Parathyroid adenoma (tissue), 2 donors: ENCODE measurements around the gene NACC1.

Experiments
- H2AFZ ChIP-seq: fragments of 300-600 bp; sonication (generic); one replicate; pipeline ENCODE4 v1.7.0; 2017; ENCODE audit warnings: antibody characterized with exemption, mild to moderate bottlenecking
- H3K27ac ChIP-seq: fragments of 300-600 bp; sonication (generic); one replicate; pipeline ENCODE4 v1.7.0; 2017
- H3K27me3 ChIP-seq: fragments of 300-600 bp; sonication (generic); one replicate; pipeline ENCODE4 v1.7.0; 2017; ENCODE audit warnings: low read length; ENCODE audit not compliant: control insufficient read depth, insufficient read depth
- H3K36me3 ChIP-seq: fragments of 300-600 bp; sonication (generic); one replicate; pipeline ENCODE4 v1.7.0; 2017; ENCODE audit warnings: low read length; ENCODE audit not compliant: control insufficient read depth, insufficient read depth
- H3K4me1 ChIP-seq: fragments of 300-600 bp; sonication (generic); one replicate; pipeline ENCODE4 v1.7.0; 2017; ENCODE audit warnings: control low read depth
- H3K4me2 ChIP-seq: fragments of 300-600 bp; sonication (generic); one replicate; pipeline ENCODE4 v1.7.0; 2017; ENCODE audit warnings: low read length
- H3K4me3 ChIP-seq: fragments of 300-600 bp; sonication (generic); one replicate; pipeline ENCODE4 v1.7.0; 2017; ENCODE audit warnings: low read depth, low read length
- H3K79me2 ChIP-seq: fragments of 300-600 bp; sonication (generic); one replicate; pipeline ENCODE4 v1.7.0; 2017; ENCODE audit warnings: control low read depth
- H3K9ac ChIP-seq: fragments of 300-600 bp; sonication (generic); one replicate; pipeline ENCODE4 v1.7.0; 2017; ENCODE audit warnings: mild to moderate bottlenecking
- H3K9me3 ChIP-seq: fragments of 300-600 bp; sonication (generic); one replicate; pipeline ENCODE4 v1.7.0; 2017; ENCODE audit warnings: low read length; ENCODE audit not compliant: control insufficient read depth
- TF ChIP-seq, protein P1 (sequence below): fragments of 300-600 bp; sonication (generic); IDR thresholded peaks from one replicate; pipeline ENCODE4 v1.7.0; 2017; ENCODE audit warnings: antibody characterized with exemption, mild to moderate bottlenecking
- donor health status: primary hyperparathyroidism.

NACC1 gene

DNA sequence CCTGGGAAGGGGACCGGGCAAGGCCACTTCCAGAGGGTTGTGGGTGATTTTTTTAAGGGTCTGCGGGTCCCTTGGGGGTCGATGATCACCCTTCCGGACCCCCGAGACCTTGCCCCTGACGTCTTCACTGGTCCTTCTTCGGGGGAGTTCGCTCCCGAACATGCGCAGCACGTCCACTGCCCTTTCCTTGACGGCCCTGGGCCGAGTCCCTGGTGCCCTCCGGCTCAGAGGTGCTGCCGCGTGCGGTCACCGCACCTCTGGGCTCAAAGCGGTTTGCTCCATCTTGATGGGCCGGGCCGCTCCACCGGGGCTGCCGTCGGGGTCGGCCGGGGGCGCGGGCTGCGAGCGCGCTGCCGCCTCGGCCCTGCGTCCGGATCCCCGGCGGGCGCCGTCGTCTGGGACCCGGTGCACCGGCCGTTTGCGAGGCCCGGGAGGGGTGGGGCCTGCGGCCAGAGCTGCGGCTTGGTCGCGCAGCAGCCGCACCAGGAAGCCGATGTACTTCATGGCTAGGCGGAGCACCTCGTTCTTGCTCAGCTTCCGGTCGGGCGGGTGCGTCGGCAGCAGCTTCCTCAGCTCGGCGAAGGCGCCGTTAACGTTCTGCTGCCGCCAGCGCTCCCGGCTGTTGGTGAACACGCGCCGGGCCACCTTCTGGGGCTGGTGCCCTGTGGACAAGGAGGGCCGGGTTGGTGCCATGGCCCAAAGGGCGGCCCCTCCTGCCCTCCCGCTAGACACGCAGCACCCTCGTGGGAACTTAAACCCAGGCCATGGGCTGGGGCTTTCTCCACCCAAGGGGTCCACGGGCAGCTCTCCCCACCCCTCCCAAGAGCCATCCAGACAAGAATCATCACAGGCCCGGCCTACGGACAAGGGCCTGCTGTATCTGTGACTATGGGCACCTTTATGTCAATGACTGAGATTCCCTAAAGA lies 18.7 kb upstream of the NACC1 start:
- Histone ChIP-seq H3K4me3 (no peak overlapping the region), H3K4me2 (no peak overlapping the region), H3K27me3 (no peaks in the 10 kb centered on the region), H3K9ac (no peak overlapping the region), H3K27ac (peak overlapping the region; percentile 51), H3K36me3 (no peaks in the 10 kb centered on the region), H2AFZ (peak overlapping the region; percentile 50), H3K9me3 (no peaks in the 10 kb centered on the region), H3K79me2 (no peaks in the 10 kb centered on the region), H3K4me1 (peaks cover 9% of the 10 kb centered on the region)
- TF ChIP-seq, protein P1, sequence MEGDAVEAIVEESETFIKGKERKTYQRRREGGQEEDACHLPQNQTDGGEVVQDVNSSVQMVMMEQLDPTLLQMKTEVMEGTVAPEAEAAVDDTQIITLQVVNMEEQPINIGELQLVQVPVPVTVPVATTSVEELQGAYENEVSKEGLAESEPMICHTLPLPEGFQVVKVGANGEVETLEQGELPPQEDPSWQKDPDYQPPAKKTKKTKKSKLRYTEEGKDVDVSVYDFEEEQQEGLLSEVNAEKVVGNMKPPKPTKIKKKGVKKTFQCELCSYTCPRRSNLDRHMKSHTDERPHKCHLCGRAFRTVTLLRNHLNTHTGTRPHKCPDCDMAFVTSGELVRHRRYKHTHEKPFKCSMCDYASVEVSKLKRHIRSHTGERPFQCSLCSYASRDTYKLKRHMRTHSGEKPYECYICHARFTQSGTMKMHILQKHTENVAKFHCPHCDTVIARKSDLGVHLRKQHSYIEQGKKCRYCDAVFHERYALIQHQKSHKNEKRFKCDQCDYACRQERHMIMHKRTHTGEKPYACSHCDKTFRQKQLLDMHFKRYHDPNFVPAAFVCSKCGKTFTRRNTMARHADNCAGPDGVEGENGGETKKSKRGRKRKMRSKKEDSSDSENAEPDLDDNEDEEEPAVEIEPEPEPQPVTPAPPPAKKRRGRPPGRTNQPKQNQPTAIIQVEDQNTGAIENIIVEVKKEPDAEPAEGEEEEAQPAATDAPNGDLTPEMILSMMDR, result no peak

DNA sequence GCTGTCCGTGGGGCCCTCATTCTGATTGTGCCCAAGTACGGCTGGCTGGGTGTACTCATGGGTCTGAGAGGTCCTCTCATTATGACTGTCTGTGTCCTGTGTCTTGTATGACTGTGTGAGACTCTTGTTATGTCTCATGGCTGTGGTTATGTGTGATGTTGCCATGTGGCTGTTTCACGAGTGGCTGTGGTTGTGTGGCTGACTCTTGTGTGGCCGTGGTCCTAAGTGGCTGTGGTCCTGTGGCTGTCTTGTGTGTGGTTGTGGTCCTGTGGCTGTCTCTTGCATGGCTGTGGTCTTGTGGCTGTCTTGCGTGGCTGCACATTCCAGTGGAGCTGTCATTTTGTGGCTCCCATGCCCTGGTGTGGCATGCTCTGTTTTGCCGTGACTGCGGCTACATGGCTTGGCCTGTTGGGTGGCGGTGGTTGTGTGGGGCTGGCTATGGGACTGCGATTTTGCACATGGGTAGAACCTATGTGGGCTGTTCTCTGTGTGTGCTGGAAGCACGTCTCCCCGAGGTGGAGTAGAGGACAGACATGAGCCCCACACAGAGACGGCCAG lies 18.0 kb upstream of the NACC1 start:
- no peaks in the 10 kb centered on the region for H3K27me3 ChIP-seq
- peaks cover 9% of the 10 kb centered on the region for H3K4me1 ChIP-seq
- no peak overlapping the region for H3K4me3 ChIP-seq
- no peak overlapping the region for H3K9ac ChIP-seq
- peak overlapping the region; percentile 51 for H3K27ac ChIP-seq
- TF ChIP-seq, protein P1, result no peak
- no peak overlapping the region for H3K4me2 ChIP-seq
- no peaks in the 10 kb centered on the region for H3K9me3 ChIP-seq
- no peak overlapping the region for H2AFZ ChIP-seq
- H3K36me3 ChIP-seq, result no peaks in the 10 kb centered on the region
- no peaks in the 10 kb centered on the region for H3K79me2 ChIP-seq

DNA sequence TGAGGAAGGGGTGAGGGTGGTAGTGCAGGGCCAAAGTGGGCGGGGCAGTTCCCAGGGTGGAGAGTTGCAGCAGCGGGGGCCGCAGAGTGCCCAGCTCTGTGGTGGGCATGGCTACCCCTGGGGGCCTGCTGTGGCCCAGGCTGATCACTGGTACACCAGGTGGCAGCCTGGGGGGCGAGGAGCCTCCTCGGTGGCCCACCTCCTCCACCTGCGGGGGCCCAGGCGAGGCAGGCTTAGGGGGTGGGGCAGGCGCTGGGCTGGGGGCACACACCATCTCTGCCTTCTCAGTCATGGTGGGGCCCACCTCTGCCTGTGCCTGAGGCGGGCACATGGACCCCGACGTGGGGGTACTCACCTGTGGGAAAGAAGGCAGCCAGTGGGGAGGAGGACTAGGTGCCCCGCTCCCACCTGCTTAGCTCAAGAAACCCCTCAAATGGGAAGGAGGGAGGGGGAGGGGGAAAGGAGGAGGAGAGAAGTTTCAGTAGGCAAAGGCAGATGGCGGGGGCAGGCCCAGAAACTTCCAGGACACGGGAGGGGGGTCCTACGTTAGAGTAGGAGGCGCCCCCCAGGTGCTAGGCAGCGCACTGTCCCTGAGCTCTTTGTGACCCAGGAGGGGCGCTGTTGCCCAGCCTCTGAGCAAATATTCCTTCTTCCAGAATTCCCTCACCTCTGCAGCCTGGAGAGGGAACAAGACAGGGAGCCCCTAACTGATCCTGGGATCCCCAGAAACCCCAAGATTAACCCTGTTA lies 17.0 kb upstream of the NACC1 start:
- Histone ChIP-seq H3K4me2 (no peak overlapping the region), H3K4me3 (no peak overlapping the region), H3K27ac (no peak overlapping the region), H3K4me1 (peaks cover 9% of the 10 kb centered on the region), H2AFZ (no peak overlapping the region), H3K79me2 (no peaks in the 10 kb centered on the region), H3K27me3 (no peaks in the 10 kb centered on the region), H3K9ac (no peak overlapping the region), H3K36me3 (no peaks in the 10 kb centered on the region), H3K9me3 (no peaks in the 10 kb centered on the region)
- TF ChIP-seq, protein P1, result no peak

DNA sequence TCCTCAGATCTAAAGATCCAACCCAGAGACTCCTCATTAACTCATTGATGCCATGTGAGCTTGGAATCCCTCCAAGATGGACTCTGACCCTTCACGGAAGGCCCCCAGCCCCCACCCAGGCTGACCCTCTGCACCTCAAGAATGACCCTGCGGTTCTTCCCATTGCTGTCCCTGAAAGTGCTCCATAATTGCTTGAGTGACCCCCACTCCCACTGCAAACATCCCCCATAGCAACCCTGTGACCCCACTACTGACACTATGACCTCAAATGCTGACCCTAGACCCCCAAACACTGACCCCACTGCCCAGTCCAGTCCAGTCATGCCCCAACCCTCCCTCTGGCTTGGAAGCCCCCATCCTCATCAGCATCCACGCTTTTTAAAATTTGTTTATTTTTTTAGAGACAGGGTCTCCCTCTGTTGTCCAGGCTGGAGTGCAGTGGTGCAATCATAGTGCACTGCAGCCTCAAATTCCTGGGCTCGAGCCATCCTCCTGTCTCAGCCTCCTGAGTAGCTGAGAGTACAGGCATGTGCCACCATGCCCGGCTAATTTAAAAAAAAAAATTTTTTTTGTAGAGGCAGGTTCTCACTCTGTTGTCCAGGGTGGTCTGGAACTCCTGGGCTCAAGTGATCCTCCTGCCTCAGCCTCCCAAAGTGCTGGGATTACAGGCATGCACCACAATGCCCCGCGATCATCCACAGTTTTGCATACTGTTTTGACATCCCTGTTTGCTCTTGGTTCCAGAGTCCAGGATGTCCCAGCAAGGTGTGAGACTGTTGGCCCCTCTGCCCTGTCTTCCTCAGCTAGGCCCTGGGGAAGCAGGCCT lies 16.3 kb upstream of the NACC1 start:
- Histone ChIP-seq H3K27me3 (no peaks in the 10 kb centered on the region), H3K4me3 (peak overlapping the region; percentile 29), H3K79me2 (no peaks in the 10 kb centered on the region), H3K27ac (peak overlapping the region; percentile 29), H2AFZ (peak overlapping the region; percentile 87), H3K4me2 (peak overlapping the region; percentile 61), H3K4me1 (peaks cover 9% of the 10 kb centered on the region), H3K9me3 (no peaks in the 10 kb centered on the region), H3K36me3 (no peaks in the 10 kb centered on the region), H3K9ac (no peak overlapping the region)
- TF ChIP-seq, protein P1, result no peak
